ENCODE data around the gene GALNTL6.

The GALNTL6 gene

GRCh38 chr4:173076903-173077634, 1263.9 kb downstream of the GALNTL6 start:
- no peak overlapping the region for H3K4me3 ChIP-seq (ENCODE audit: low read length)
- H3K9me3 ChIP-seq (ENCODE audit: control insufficient read depth, low read length): peaks cover 6% of the 10 kb centered on the region
- no peak overlapping the region for H3K9ac ChIP-seq (ENCODE audit: low read length)
- DNase-seq (ENCODE audit: low read depth): no peak
- H3K27me3 ChIP-seq (replicated peaks; ENCODE audit: control insufficient read depth, insufficient read depth, low read length): no peaks in the 10 kb centered on the region
- peaks cover 11% of the 10 kb centered on the region for H3K4me1 ChIP-seq (ENCODE audit: control insufficient read depth, insufficient read depth, low read length)
- H3K36me3 ChIP-seq (ENCODE audit: control insufficient read depth, insufficient read depth, low read length, severe bottlenecking): no peaks in the 10 kb centered on the region

GRCh38 chr4:173088144-173088543, 1274.9 kb downstream of the GALNTL6 start:
- Histone ChIP-seq H3K9me3 (ENCODE audit: control insufficient read depth, low read length) (peaks cover 6% of the 10 kb centered on the region), H3K36me3 (ENCODE audit: control insufficient read depth, insufficient read depth, low read length, severe bottlenecking) (no peaks in the 10 kb centered on the region), H3K27me3 (replicated peaks; ENCODE audit: control insufficient read depth, insufficient read depth, low read length) (no peaks in the 10 kb centered on the region), H3K4me3 (ENCODE audit: low read length) (no peak overlapping the region), H3K4me1 (ENCODE audit: control insufficient read depth, insufficient read depth, low read length) (no peaks in the 10 kb centered on the region), H3K9ac (ENCODE audit: low read length) (no peak overlapping the region)
- no peak for DNase-seq (ENCODE audit: low read depth)

Data from adipocyte (in vitro differentiated cells).